ENCODE data around the gene NAT10.
"Not testable (repeated sequence)": the region's sequence is repeated elsewhere in the genome, so short reads cannot be mapped to it uniquely, and the experiment has no call there.

The NAT10 gene

GRCh38 chr11:34105079-34105956, at the start of gene NAT10:
Gene NAT10 (plus strand): TSS chr11:34105629. CDS start chr11:34108226, 2,597 bp downstream.
- peak; percentile 99 for DNase-seq

- DNase-seq: no peak
These were observed 48.8 kb upstream of the NAT10 start for GRCh38 chr11:34056672-34057071.

GRCh38 chr11:34063061-34063795, 42.2 kb upstream of the NAT10 start:
- DNase-seq: no peak

DNA sequence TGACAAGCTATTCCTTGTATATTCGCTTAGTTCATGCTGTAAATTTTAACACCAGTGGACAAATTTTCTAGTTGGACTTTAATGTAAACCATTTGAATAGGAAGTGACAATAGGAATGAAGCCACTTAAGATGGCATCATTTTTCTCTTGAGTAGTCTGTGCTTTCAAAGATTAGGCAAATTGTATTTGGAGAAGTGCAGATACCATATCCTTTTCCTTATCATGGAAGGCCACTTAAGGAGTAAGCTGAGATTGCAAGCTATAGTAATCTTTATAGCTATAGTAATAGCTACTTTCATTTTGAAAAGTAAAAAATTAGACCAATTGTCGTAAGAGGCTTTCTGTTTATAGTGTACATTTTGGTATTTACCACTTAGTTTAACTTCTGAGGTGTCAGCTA, 41.1 kb upstream of the NAT10 start:
- no peak for DNase-seq

DNA sequence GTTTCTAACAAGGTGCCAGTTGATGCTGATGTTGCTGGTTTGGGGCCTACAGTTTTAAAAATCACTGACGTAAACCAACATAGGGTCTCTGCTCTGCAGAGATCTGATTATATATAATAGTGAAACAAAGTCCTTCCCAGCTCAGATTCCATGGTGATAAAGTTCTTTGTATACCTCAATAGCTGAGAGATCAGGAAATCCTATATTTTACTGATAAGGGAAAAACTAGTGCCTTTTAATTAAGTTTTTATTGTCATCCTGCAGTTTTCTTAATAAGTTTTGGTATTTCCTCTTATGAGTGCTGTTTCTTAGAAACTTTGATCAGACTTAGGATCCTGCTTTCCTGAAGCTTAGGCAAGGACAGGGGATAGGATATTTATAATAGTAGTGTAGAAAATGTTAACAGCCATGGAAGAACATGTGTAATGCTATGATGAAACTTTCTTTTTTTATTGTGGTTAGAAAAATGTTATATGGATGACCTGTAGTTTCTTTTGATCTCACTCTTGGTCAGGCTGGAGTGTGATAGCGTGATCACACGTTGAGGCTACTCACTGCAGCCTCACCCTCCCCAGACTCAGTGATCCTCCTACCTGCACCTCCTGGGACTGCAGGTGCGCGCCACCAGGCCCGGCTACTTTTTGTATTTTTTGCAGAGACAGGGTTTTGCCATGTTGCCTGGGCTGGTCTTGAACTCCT, 39.8 kb upstream of the NAT10 start:
- peak; percentile 18 for DNase-seq

GRCh38 chr11:34066766-34067165, 38.7 kb upstream of the NAT10 start:
- DNase-seq: not testable (repeated sequence)

DNA sequence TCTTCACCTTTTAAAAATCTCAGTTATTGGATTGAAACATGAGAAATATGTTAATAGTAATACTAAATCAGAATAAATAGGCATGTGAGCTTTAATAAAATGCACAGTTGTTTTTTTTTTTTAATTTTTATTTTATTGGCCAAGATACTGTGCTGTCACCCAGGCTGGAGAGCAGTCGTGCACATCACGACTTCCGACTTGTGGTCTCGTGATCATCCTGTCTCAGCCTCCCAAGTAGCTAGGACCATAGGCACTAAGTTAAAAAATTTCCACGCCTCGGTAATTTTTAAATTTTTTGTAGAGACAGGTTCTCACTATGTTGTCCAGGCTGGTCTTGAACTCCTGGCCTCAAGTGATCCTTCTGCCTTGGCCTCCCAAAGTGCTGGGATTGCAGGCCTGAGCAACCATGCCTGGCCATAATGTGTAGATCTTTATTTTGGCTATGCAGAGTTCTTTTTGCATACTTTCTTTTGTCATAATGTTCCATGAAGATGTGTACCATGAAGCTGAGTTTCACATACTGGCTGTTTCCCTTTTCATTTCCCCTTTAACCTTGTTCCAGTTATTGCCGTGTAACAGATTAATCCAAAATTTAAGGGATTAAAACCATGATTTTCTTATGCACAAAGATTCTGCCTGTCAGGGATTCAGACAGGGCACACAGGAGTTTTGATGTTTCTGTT, 37.9 kb upstream of the NAT10 start:
- no peak for DNase-seq

- no peak for DNase-seq
These were observed 37.3 kb upstream of the NAT10 start for GRCh38 chr11:34068111-34068510.

DNA sequence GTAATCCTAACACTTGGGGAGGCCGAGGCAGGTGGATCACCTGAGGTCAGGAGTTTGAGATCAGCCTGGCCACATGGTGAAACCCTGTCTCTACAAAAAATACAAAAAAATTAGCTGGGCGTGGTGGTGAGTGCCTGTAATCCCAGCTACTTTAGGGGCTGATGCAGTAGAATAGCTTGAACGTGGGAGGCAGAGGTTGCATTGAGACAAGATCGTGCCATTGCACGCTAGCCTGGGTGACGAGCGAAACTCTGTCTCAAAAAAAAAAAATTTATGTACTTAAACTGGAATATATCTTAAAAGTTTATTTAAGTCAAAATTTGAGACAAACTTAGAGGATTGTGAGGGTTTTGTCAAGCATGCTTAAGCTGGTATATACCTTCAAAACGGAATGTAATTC, 34.1 kb upstream of the NAT10 start:
- DNase-seq: not testable (repeated sequence)

DNA sequence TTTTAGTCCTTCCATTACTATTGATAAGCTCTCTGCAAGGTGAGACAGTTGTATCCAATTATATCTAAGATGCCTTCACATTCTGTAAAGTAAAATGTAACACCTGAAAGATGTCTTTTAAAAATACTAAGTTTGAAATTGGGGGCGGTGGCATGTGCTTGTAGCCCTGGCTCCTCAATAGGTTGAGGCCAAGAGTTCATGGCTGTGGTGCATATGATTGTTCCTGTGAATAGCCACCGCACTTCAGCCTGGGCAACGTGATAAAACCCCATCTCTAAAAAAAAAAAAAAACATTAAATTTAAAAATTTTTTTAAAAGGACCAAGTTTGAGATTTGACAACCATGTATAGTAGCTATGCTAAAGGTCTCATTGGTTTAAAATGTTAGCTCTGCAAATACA, 33.4 kb upstream of the NAT10 start:
- DNase-seq: no peak

GRCh38 chr11:34072832-34073231, 32.6 kb upstream of the NAT10 start:
- DNase-seq: no peak

GRCh38 chr11:34074391-34074790, 31.0 kb upstream of the NAT10 start:
- no peak for DNase-seq

- DNase-seq: no peak
These were observed 30.1 kb upstream of the NAT10 start for GRCh38 chr11:34075178-34075820.

GRCh38 chr11:34080609-34081008, 24.8 kb upstream of the NAT10 start:
- DNase-seq: no peak

GRCh38 chr11:34084637-34085036, 20.8 kb upstream of the NAT10 start:
- DNase-seq: no peak

DNA sequence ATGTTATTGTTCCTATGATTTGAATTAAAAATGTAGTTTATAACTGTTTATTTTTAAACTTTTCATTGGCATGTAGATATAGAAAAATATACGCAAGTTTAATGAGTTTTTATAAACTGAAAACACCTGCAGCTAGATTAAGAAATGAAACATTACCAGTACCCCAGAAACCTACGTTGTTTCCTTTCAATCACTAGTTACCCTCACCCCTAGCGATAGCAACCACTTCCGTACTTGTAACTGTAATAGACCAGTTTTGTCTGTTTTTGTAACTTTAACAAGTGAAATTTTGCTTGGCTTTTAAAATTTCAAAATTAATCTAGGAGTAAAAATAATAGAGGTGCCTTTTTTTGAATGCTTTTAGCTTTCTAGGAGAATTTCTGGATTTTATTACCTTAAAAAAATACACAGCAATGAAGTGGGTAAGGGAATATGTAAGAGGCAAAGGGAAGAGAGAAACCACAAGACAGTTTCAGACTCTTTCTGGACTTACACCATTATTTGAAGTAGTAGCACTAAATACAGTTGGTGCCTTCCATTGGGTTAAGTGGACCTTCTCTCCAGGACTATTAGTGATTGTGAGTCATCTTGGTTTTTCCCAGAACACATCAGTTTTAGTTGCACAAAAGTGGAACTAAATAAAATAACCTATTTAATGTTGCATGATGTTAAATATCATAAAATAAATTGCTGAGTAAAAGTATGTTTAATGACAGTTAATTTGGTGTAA, 18.7 kb upstream of the NAT10 start:
- peak; percentile 41 for DNase-seq

DNA sequence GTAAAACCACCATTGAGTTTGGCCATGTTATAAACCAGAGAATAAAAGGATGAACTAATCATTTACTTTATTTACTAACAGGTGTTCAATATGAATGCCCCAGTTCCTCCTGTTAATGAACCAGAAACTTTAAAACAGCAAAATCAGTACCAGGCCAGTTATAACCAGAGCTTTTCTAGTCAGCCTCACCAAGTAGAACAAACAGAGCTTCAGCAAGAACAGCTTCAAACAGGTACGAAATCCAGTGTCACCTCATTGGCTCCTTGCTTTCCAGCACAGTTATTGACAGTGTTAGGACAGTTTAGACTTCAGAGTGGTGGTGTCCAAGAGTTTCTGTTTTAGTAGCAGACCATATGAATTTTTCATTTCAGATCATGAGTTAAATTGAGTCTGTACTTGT, 13.6 kb upstream of the NAT10 start:
- no peak for DNase-seq

GRCh38 chr11:34094900-34095299, 10.5 kb upstream of the NAT10 start:
- DNase-seq: not testable (repeated sequence)

GRCh38 chr11:34098813-34099212, 6.6 kb upstream of the NAT10 start:
- no peak for DNase-seq

DNA sequence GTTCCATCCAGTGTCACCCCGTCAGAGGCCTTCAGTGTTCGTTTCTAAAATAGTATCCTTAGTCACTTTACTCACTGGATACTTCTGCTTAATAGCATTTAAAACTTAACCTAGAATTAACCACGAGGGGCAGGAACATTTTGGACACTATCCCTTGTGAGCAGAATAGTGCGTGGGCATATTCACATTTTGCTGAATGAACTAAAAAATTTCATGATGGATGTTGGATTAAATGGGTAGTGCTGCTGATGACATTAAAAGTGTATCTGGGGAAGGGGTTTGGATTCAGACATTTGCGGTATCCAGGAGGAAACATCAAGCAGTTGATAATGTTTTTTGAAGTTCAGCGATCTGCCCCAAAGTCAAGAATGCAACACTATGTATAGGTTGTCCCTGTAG, 750 bp upstream of the NAT10 start:
- DNase-seq: no peak

DNA sequence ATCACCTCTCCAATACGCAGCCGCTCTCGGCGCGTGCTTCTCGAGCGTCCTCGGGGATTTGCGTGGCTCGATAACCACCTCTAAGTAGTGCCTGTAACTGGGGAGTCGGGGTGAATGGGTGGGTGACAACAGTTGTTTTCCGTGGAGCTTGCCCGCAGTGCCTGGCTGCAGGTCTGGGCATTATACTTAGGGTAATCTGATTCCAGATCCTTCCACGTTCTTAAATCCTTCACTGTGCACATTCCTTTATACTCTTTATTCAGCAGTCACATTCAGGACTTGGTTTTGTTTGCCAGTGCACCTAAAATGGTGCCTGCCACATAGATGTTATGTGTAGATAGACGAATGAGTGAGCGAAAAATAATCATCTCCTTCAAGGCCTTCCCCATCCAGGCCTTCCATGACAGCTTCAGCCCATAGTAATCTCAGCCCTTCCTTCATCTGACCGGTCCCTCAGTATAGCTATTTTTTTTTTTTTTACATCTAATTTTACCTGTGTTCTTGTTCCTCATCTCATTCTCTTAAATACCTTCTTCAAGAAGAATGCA, 602 bp downstream of the NAT10 start:
- no peak for DNase-seq
